ENCODE data around the gene CAPRIN2. TPM values are rescaled to one million over a fixed set of nuclear protein-coding genes. Genes with fewer than 3 reads are reported as not detected.

CAPRIN2 gene
- total and polyA plus RNA-seq, 2 of the 4 experiments (the other 2 are of a cell fraction) = 18.9 to 23.8 TPM

GRCh38 chr12:30746190-30746589, 8.6 kb downstream of the CAPRIN2 start:
- Histone ChIP-seq H2BK5ac (ENCODE audit: low read depth, low read length, poor library complexity, severe bottlenecking) (no peak overlapping the region), H4K8ac (ENCODE audit: low read depth in 2 of 2, low read length in 2 of 2) (no peak overlapping the region), H3K4me2 (ENCODE audit: low read depth, low read length) (no peak overlapping the region), H4K5ac (ENCODE audit: low read depth, low read length) (no peak overlapping the region), H3K27me3 (ENCODE audit: control insufficient read depth, insufficient read depth, low read length) (no peaks in the 10 kb centered on the region), H3K4me1 (ENCODE audit: control insufficient read depth, insufficient read depth, low read length) (no peaks in the 10 kb centered on the region), H3K4me3 (ENCODE audit: insufficient read depth, low read depth, low read length) (no peak overlapping the region), H3K9me1 (ENCODE audit: insufficient read depth, low read length) (peaks cover 5% of the 10 kb centered on the region; the same call in 1 of the 2 replicates), H2BK20ac (ENCODE audit: low read depth, low read length) (no peak overlapping the region), H2AK5ac (ENCODE audit: low read depth, low read length) (no peak overlapping the region), H4K20me1 (ENCODE audit: insufficient read depth, low read length) (no peaks in the 10 kb centered on the region), H3K27ac (ENCODE audit: insufficient read depth, low read length) (no peak overlapping the region), H2BK15ac (ENCODE audit: low read depth, low read length) (no peak overlapping the region), H3K79me1 (ENCODE audit: low read depth in 1 of 2, low read length in 2 of 2) (peaks cover 32 to 57% of the 10 kb centered on the region in 2 experiments), H3K14ac (replicated peaks; ENCODE audit: low read depth, low read length) (no peak overlapping the region), H2BK120ac (ENCODE audit: low read depth, low read length) (no peak overlapping the region), H3K36me3 (ENCODE audit: control insufficient read depth, insufficient read depth, low read length) (peaks cover 11% of the 10 kb centered on the region; the same call in 1 of the 2 replicates), H3K18ac (ENCODE audit: low read depth, low read length) (no peak overlapping the region), H3K23ac (ENCODE audit: low read depth, low read length) (no peak overlapping the region), H3K56ac (ENCODE audit: extremely low read depth, insufficient read depth, low read length) (no peak overlapping the region), H3K9ac (ENCODE audit: low read depth, low read length) (no peak overlapping the region), H3K9me3 (ENCODE audit: control insufficient read depth, insufficient read depth, low read length) (no peaks in the 10 kb centered on the region), H2AFZ (replicated peaks; ENCODE audit: low read length, poor library complexity) (no peak overlapping the region), H3K4ac (ENCODE audit: low read depth, low read length) (no peak overlapping the region), H4K91ac (ENCODE audit: insufficient read depth, low read depth, low read length) (no peak overlapping the region), H2AK9ac (replicated peaks; ENCODE audit: low read depth, low read length, poor library complexity) (no peak overlapping the region)
- dilution Hi-C loops (cut with HindIII; ENCODE audit: low sequenced_read_pairs, unreplicated experiment) = no loop called here
- intact Hi-C loops (cut with micrococcal nuclease) = no loop called here
- POLR2A ChIA-PET (ENCODE audit: unreplicated experiment) = no interaction called here
- DNase-seq (no peak), ATAC-seq (ENCODE audit: low read depth) (no peak)
- no CpG with 5 or more reads among the region's 4 CpGs for WGBS, 2 experiments (ENCODE audit: extremely low coverage in 2 of 2, insufficient read length in 1 of 2)
- no TSS peak for BruUV-seq (replicated peaks)
- TF ChIP-seq SMC3 (IDR thresholded peaks at IDR 0.05; ENCODE audit: low read depth, low read length) (no peak), USF2 (IDR thresholded peaks at IDR 0.05; ENCODE audit: low read depth, low read length) (no peak), POLR2A (IDR thresholded peaks at IDR 0.05; ENCODE audit: low read depth, low read length) (no peak), CTCF (conservative IDR thresholded peaks at IDR 0.05; ENCODE audit: low read depth, low read length) (no peak), CHD1 (IDR thresholded peaks at IDR 0.05; ENCODE audit: low read depth, low read length) (no peak), NFE2L2 (IDR thresholded peaks at IDR 0.05; ENCODE audit: low read depth, low read length) (no peak), MAZ (IDR thresholded peaks at IDR 0.05; ENCODE audit: borderline replicate concordance, low read depth, low read length) (no peak), RFX5 (IDR thresholded peaks at IDR 0.05; ENCODE audit: low read depth, low read length) (no peak), CEBPB (IDR thresholded peaks at IDR 0.05; ENCODE audit: low read depth, low read length) (no peak), MAFK (IDR thresholded peaks at IDR 0.05; ENCODE audit: low read depth, low read length) (no peak), RCOR1 (IDR thresholded peaks at IDR 0.05; ENCODE audit: insufficient replicate concordance, low read length) (no peak), FOS (IDR thresholded peaks at IDR 0.05; ENCODE audit: low read depth, low read length) (no peak), BHLHE40 (IDR thresholded peaks at IDR 0.05; ENCODE audit: low read depth, low read length) (no peak), MXI1 (IDR thresholded peaks at IDR 0.05; ENCODE audit: borderline replicate concordance, low read depth, low read length) (no peak), RAD21 (IDR thresholded peaks at IDR 0.05; ENCODE audit: low read length) (no peak), ELK1 (IDR thresholded peaks at IDR 0.05; ENCODE audit: borderline replicate concordance, low read depth, low read length) (no peak)
- CTCF ChIA-PET = no interaction called here
- in situ Hi-C loops (cut with MboI; ENCODE audit: low sequenced_read_pairs) = no loop called here

Measured in IMR-90 (cell line).